Measurements from ENCODE around the gene RBP3.

DNA sequence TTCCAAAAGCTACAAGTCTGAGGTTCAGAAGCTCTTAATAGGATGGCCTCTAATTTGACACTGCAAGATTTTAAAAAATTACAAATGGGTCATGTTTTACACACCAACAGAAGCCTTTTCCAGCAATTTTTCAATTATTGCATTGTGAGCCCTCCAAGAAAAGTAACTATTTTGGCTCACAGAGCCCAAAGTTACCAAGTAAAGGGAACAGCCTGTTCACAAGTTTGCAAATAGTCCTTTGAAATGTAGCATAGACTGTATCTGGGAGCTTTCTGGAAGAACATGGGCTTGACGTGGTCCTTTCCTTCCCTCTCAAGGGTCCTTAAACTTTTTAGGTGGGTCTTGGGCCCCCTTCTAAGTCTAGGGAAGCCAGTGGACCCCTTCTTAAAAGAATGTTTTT, 49.4 kb upstream of the RBP3 start:
- TF ChIP-seq, protein P1, sequence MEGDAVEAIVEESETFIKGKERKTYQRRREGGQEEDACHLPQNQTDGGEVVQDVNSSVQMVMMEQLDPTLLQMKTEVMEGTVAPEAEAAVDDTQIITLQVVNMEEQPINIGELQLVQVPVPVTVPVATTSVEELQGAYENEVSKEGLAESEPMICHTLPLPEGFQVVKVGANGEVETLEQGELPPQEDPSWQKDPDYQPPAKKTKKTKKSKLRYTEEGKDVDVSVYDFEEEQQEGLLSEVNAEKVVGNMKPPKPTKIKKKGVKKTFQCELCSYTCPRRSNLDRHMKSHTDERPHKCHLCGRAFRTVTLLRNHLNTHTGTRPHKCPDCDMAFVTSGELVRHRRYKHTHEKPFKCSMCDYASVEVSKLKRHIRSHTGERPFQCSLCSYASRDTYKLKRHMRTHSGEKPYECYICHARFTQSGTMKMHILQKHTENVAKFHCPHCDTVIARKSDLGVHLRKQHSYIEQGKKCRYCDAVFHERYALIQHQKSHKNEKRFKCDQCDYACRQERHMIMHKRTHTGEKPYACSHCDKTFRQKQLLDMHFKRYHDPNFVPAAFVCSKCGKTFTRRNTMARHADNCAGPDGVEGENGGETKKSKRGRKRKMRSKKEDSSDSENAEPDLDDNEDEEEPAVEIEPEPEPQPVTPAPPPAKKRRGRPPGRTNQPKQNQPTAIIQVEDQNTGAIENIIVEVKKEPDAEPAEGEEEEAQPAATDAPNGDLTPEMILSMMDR (conservative IDR thresholded peaks at IDR 0.05), result no peak
- TF ChIP-seq EZH2 (IDR thresholded peaks at IDR 0.05; ENCODE audit: low read depth), result no peak
